NCI-H1694 (cell line): ENCODE measurements around the gene HLA-F.
A peak's percentile ranks its signal among the peaks of the same experiment; 100 is the strongest.

Source experiments
- DNase-seq: peaks from one replicate; lab custom pipeline; 2025; lab: John Stamatoyannopoulos, UW

HLA-F gene

GRCh38 chr6:29744131-29744530 lies 20.9 kb downstream of the HLA-F start:
- DNase-seq = no peak

- DNase-seq = no peak
These were observed 21.4 kb downstream of the HLA-F start for GRCh38 chr6:29744621-29745020.

- no peak for DNase-seq
These were observed 22.2 kb downstream of the HLA-F start for GRCh38 chr6:29745386-29745785.

GRCh38 chr6:29745855-29746449 lies 22.7 kb downstream of the HLA-F start:
- DNase-seq = no peak

GRCh38 chr6:29746846-29747687 lies 23.8 kb downstream of the HLA-F start:
- DNase-seq = no peak

- no peak for DNase-seq
These were observed 24.5 kb downstream of the HLA-F start for GRCh38 chr6:29747688-29748250.

- peak; percentile 5 for DNase-seq
These were observed 25.4 kb downstream of the HLA-F start for GRCh38 chr6:29748391-29749307.

- no peak for DNase-seq
These were observed 26.1 kb downstream of the HLA-F start for GRCh38 chr6:29749308-29749662.

- no peak for DNase-seq
These were observed 26.4 kb downstream of the HLA-F start for GRCh38 chr6:29749668-29750067.

GRCh38 chr6:29750709-29751108 lies 27.5 kb downstream of the HLA-F start:
- no peak for DNase-seq

- DNase-seq = no peak
These were observed 28.2 kb downstream of the HLA-F start for GRCh38 chr6:29751480-29751879.

GRCh38 chr6:29752451-29753308 lies 29.4 kb downstream of the HLA-F start:
- peak; percentile 30 for DNase-seq

- DNase-seq = no peak
These were observed 30.0 kb downstream of the HLA-F start for GRCh38 chr6:29753309-29753644.

GRCh38 chr6:29755295-29755871 lies 32.1 kb downstream of the HLA-F start:
- DNase-seq = no peak

GRCh38 chr6:29757282-29757681 lies 34.0 kb downstream of the HLA-F start:
- DNase-seq = no peak

GRCh38 chr6:29757701-29758293 lies 34.6 kb downstream of the HLA-F start:
- no peak for DNase-seq

GRCh38 chr6:29758761-29759160 lies 35.5 kb downstream of the HLA-F start:
- no peak for DNase-seq

GRCh38 chr6:29759457-29759856 lies 36.2 kb downstream of the HLA-F start:
- no peak for DNase-seq

- DNase-seq = no peak
These were observed 37.1 kb downstream of the HLA-F start for GRCh38 chr6:29760328-29760727.

GRCh38 chr6:29762051-29762450 lies 38.8 kb downstream of the HLA-F start:
- no peak for DNase-seq

- DNase-seq = no peak
These were observed 39.6 kb downstream of the HLA-F start for GRCh38 chr6:29762781-29763214.
